GM10266 (cell line): ENCODE measurements around the gene TSEN2.

Experiments
- DNase-seq: peaks from one replicate; pipeline ENCODE4 v3.0.0; 2012; ENCODE audit errors: extremely low spot score
- CTCF ChIP-seq: IDR thresholded peaks from 2 replicates; pipeline ENCODE4 v1.5.1; 2012; ENCODE audit warnings: mild to moderate bottlenecking, low read depth; ENCODE audit not compliant: control insufficient read depth, insufficient read depth; ENCODE audit errors: missing control alignments

Gene TSEN2

GRCh38 chr3:12490547-12490946 is 6.3 kb downstream of the TSEN2 start:
- TF ChIP-seq CTCF = no peak

GRCh38 chr3:12495749-12496452 is 11.6 kb downstream of the TSEN2 start:
- no peak for DNase-seq
- no peak for TF ChIP-seq CTCF

More at GRCh38 chr3:12490547-12490946, 6.3 kb downstream of the TSEN2 start:
- no peak for DNase-seq

- no peak for DNase-seq
- TF ChIP-seq CTCF = no peak
Measured at GRCh38 chr3:12496453-12496761, 12.1 kb downstream of the TSEN2 start.

GRCh38 chr3:12499474-12499873 is 15.2 kb downstream of the TSEN2 start:
- no peak for TF ChIP-seq CTCF

GRCh38 chr3:12501360-12502020 is 17.2 kb downstream of the TSEN2 start:
- no peak for TF ChIP-seq CTCF
- no peak for DNase-seq

More at GRCh38 chr3:12499474-12499873, 15.2 kb downstream of the TSEN2 start:
- DNase-seq = no peak

- TF ChIP-seq CTCF = no peak
- no peak for DNase-seq
Measured at GRCh38 chr3:12503126-12503957, 19.1 kb downstream of the TSEN2 start.

- DNase-seq = no peak
Measured at GRCh38 chr3:12506201-12506709, 22.0 kb downstream of the TSEN2 start.

More at GRCh38 chr3:12506201-12506709, 22.0 kb downstream of the TSEN2 start:
- no peak for TF ChIP-seq CTCF
